Measurements from ENCODE around the gene LRRC2. TPM values are rescaled to one million over a fixed set of nuclear protein-coding genes. Genes with fewer than 3 reads are reported as not detected.

Gene LRRC2
- total RNA-seq, 1 experiment from 2014 or later, result 2.6 TPM

DNA sequence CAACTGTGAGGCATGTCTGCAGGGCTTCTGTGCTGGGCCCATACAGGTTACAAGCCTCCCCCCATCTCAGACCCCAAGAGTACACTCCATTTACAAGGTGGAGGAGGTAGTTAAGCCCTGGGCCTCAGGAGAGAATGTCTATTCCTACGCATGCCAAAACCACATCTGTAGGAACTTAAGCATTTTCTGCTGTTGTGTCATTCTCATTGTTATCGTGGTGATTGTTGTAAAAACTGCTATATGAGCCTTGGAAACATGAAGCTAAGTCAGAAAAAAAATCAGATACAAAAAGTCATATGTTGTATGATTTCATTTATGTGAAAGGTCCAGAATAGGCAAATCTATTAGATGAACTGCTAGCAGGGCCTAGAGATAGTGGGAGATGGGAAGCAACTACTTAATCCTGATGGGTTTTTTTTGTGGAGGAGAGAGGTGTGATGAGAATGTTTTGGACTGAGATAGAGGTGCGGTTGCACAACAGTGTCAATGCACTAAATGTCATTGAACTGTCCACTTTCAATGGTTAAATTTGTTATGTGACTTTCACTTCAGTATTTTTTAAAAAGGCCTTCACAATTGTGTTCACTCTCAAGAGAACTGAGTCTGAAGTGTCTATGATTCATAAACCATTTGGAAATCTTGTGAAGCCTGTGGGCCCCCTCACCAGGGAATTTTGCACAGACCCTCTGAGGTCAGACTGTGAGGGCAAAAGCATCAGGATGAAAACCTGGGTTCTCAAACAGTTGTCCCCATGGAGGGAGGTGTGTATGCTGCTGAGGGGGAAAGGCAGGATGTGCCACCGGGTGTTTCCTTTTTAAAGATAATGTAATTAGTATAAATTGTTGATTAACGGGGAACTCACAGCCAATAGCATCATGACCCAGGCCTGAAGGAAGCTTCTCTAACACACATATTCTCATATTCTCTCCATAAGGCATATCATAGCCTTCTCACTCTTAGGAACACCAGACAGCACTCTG lies 65.2 kb downstream of the LRRC2 start:
- WGBS (ENCODE audit: extremely low coverage, insufficient read length, low lambda C conversion rate), result no CpG with 5 or more reads among the region's 5 CpGs
- H3K4me2 ChIP-seq (ENCODE audit: insufficient read depth, insufficient read length, low read length), result no peak overlapping the region

More for the DNA sequence above, 65.2 kb downstream of the LRRC2 start:
- no peak overlapping the region for H4K8ac ChIP-seq (replicated peaks; ENCODE audit: insufficient read length, low read depth, low read length)
- H2BK120ac ChIP-seq (ENCODE audit: low read depth, low read length, poor library complexity, severe bottlenecking), result no peak overlapping the region
- H4K91ac ChIP-seq (ENCODE audit: insufficient read length, low read depth, low read length), result no peak overlapping the region
- no peak overlapping the region for H2BK5ac ChIP-seq (ENCODE audit: insufficient read length, low read length)
- H3K4me1 ChIP-seq (ENCODE audit: insufficient read depth, low read length), result peaks cover 8% of the 10 kb centered on the region
- no peak overlapping the region for H2AFZ ChIP-seq (ENCODE audit: low read length)
- no peaks in the 10 kb centered on the region for H3K79me2 ChIP-seq (ENCODE audit: insufficient read depth, low read length)
- no peaks in the 10 kb centered on the region for H4K20me1 ChIP-seq (ENCODE audit: control insufficient read depth, insufficient read depth, insufficient read length)
- no peaks in the 10 kb centered on the region for H3K79me1 ChIP-seq (ENCODE audit: insufficient read depth, low read depth, low read length, poor library complexity, severe bottlenecking)
- no peaks in the 10 kb centered on the region for H3K27me3 ChIP-seq (ENCODE audit: insufficient read depth, low read length)
- H2BK12ac ChIP-seq (ENCODE audit: insufficient read length, low read depth, low read length), result no peak overlapping the region
- no peak overlapping the region for H3K14ac ChIP-seq (ENCODE audit: insufficient read depth, low read length)
- H3K18ac ChIP-seq (ENCODE audit: insufficient read length, low read depth, low read length), result no peak overlapping the region
- no peak for DNase-seq
- no peak overlapping the region for H2BK20ac ChIP-seq (ENCODE audit: low read depth, low read length, poor library complexity, severe bottlenecking)
- H3K56ac ChIP-seq (ENCODE audit: insufficient read length, low read depth, low read length), result no peak overlapping the region
- TF ChIP-seq, protein P1, sequence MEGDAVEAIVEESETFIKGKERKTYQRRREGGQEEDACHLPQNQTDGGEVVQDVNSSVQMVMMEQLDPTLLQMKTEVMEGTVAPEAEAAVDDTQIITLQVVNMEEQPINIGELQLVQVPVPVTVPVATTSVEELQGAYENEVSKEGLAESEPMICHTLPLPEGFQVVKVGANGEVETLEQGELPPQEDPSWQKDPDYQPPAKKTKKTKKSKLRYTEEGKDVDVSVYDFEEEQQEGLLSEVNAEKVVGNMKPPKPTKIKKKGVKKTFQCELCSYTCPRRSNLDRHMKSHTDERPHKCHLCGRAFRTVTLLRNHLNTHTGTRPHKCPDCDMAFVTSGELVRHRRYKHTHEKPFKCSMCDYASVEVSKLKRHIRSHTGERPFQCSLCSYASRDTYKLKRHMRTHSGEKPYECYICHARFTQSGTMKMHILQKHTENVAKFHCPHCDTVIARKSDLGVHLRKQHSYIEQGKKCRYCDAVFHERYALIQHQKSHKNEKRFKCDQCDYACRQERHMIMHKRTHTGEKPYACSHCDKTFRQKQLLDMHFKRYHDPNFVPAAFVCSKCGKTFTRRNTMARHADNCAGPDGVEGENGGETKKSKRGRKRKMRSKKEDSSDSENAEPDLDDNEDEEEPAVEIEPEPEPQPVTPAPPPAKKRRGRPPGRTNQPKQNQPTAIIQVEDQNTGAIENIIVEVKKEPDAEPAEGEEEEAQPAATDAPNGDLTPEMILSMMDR (conservative IDR thresholded peaks at IDR 0.05), result no peak
- Mint-ChIP-seq H3K9me3 (no peaks in the 10 kb centered on the region; a peak in 3 of 5 replicates), H3K27ac (no peak overlapping the region), H3K4me1 (peaks cover 30 to 42% of the 10 kb centered on the region in 2 experiments), H3K4me3 (no peak overlapping the region), H3K27me3 (ENCODE audit: low read depth) (peaks cover 5% of the 10 kb centered on the region; the same call in 1 of the 2 replicates), H3K36me3 (ENCODE audit: insufficient read depth in 1 of 3, low read depth in 3 of 3) (peaks cover 0 to 2% (median 0%) of the 10 kb centered on the region in 3 experiments; a peak in 2 of 7 replicates)
- H4K5ac ChIP-seq (ENCODE audit: insufficient read length, low read depth, low read length), result no peak overlapping the region
- no peak overlapping the region for H3K27ac ChIP-seq (ENCODE audit: insufficient read length, low read depth, low read length)
- H3K4ac ChIP-seq (ENCODE audit: low read depth, low read length), result no peak overlapping the region
- no peaks in the 10 kb centered on the region for H3K9me3 ChIP-seq (ENCODE audit: control insufficient read depth, low read depth, low read length)
- H3K23me2 ChIP-seq (ENCODE audit: insufficient read length, low read depth, low read length, poor library complexity, severe bottlenecking), result no peaks in the 10 kb centered on the region
- no peak overlapping the region for H2BK15ac ChIP-seq (ENCODE audit: low read depth, low read length)
- no peak overlapping the region for H3K9ac ChIP-seq (ENCODE audit: extremely low read depth, insufficient read length, low read length)
- no peak overlapping the region for H3T11ph ChIP-seq (ENCODE audit: low read length)
- H2AK5ac ChIP-seq (ENCODE audit: insufficient read length, low read length), result no peak overlapping the region
- no peak overlapping the region for H3K23ac ChIP-seq (ENCODE audit: insufficient read length, low read depth, low read length)
